ENCODE data around the gene CLPTM1. TPM values are rescaled to one million over a fixed set of nuclear protein-coding genes. Genes with fewer than 3 reads are reported as not detected.

CLPTM1 gene
- total RNA-seq, 2 donors from 2014 or later: 63.1 to 69.3 TPM

DNA sequence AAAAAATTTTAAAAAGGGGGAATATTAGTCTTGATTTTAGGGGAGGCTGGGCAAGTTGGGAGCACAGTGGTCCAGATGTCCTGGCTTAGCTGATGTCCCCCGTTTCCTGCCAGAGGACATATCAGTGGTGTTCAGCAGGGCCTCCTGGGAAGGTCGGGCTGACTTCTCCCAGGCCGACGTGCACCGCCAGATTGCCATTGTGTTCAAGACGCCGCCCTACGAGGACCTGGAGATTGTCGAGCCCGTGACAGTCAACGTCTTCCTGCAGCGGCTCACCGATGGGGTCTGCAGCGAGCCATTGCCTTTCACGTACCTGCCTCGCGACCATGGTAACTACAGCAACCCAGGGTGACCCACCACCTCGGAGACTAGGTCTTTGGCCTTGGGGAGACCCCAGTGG is 77.2 kb downstream of the CLPTM1 start:
- DNase-seq (ENCODE audit: low spot score) (no peak), ATAC-seq (ENCODE audit: insufficient number of reproducible peaks, low FRiP score, low read depth) (no peak)
- Histone ChIP-seq H3K9me3 (no peaks in the 10 kb centered on the region), H3K27ac (no peak overlapping the region), H3K4me1 (ENCODE audit: control insufficient read depth in 1 of 2, low read depth in 2 of 2) (no peaks in the 10 kb centered on the region), H3K27me3 (replicated peaks; ENCODE audit: insufficient read depth) (no peaks in the 10 kb centered on the region), H3K4me3 (no peak overlapping the region), H3K36me3 (peaks cover 29% of the 10 kb centered on the region)
- TF ChIP-seq, protein P1, sequence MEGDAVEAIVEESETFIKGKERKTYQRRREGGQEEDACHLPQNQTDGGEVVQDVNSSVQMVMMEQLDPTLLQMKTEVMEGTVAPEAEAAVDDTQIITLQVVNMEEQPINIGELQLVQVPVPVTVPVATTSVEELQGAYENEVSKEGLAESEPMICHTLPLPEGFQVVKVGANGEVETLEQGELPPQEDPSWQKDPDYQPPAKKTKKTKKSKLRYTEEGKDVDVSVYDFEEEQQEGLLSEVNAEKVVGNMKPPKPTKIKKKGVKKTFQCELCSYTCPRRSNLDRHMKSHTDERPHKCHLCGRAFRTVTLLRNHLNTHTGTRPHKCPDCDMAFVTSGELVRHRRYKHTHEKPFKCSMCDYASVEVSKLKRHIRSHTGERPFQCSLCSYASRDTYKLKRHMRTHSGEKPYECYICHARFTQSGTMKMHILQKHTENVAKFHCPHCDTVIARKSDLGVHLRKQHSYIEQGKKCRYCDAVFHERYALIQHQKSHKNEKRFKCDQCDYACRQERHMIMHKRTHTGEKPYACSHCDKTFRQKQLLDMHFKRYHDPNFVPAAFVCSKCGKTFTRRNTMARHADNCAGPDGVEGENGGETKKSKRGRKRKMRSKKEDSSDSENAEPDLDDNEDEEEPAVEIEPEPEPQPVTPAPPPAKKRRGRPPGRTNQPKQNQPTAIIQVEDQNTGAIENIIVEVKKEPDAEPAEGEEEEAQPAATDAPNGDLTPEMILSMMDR (IDR thresholded peaks at IDR 0.05): no peak

GRCh38 chr19:45035755-45036154 is 80.6 kb downstream of the CLPTM1 start:
- no peak overlapping the region for H3K27ac ChIP-seq
- no peaks in the 10 kb centered on the region for H3K9me3 ChIP-seq
- no peaks in the 10 kb centered on the region for H3K27me3 ChIP-seq (replicated peaks; ENCODE audit: insufficient read depth)
- no peak overlapping the region for H3K4me3 ChIP-seq
- peaks cover 21% of the 10 kb centered on the region for H3K36me3 ChIP-seq
- ATAC-seq (ENCODE audit: insufficient number of reproducible peaks, low FRiP score, low read depth): no peak
- H3K4me1 ChIP-seq (ENCODE audit: control insufficient read depth in 1 of 2, low read depth in 2 of 2): peaks cover 19 to 21% of the 10 kb centered on the region in 2 donors
- TF ChIP-seq, protein P1 (IDR thresholded peaks at IDR 0.05): no peak
- DNase-seq (ENCODE audit: low spot score): no peak

DNA sequence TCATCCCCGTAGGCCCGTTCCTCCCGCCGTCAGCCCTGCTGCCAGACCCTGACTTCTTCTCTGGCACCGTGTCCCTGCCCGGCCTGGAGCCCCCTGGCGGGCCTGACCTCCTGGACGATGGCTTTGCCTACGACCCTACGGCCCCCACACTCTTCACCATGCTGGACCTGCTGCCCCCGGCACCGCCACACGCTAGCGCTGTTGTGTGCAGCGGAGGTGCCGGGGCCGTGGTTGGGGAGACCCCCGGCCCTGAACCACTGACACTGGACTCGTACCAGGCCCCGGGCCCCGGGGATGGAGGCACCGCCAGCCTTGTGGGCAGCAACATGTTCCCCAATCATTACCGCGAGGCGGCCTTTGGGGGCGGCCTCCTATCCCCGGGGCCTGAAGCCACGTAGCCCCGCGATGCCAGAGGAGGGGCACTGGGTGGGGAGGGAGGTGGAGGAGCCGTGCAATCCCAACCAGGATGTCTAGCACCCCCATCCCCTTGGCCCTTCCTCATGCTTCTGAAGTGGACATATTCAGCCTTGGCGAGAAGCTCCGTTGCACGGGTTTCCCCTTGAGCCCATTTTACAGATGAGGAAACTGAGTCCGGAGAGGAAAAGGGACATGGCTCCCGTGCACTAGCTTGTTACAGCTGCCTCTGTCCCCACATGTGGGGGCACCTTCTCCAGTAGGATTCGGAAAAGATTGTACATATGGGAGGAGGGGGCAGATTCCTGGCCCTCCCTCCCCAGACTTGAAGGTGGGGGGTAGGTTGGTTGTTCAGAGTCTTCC is 82.4 kb downstream of the CLPTM1 start:
- peaks cover 30% of the 10 kb centered on the region for H3K36me3 ChIP-seq

DNA sequence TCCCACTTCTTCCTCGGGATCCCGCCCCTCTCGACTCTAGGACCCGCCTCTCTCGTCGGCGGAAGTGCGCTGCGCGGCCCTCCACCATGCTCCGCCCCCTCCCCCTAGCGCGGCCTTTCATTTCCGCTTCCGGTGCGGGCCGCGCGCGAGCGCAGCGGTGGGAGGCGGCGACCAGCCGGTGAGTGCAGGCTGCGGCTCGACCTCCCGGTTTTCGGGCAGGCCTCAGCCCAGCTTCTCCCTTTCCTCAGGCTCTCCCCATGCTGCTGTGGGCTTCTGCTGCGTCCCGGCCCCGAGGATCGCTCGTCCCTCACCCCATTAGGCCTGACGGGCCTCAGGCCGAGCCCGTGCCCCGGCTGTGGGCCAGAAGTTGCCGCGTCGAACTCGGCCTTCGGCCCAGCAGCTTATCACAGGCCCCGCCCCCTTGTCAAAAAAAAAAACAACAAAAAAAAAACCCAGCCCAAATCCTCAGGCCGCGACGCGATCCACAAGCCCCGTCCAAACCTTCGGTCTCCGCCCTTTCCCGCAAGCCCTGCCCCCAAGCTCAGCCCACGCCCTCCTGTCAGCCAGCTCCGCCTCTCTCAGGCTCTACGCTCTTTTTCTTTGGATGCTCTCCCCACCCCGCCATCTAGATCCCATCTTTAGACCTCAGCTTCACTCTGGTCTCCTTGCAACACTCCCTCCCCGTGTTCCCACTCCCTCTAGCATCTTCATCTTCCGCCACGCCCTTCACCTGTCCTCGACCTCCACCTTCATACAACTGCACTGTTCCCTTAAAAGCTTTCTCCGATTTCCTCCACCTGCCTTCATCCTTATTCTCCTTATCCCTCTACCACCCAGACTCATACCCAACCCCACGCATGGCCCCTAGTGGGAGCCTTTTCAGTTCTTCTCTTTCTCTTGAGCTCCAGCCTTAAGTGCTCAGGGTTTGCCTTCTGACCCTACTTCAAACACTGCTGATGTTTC is 84.0 kb downstream of the CLPTM1 start, which contains the start of gene CLASRP:
Gene CLASRP (plus strand): TSS at position 115 of the 963 bp plus-strand sequence. CDS start 1,168 bp downstream, outside the sequence.
- Histone ChIP-seq H3K27me3 (replicated peaks; ENCODE audit: insufficient read depth) (no peaks in the 10 kb centered on the region), H3K4me1 (ENCODE audit: control insufficient read depth in 1 of 2, low read depth in 2 of 2) (peaks cover 24 to 35% of the 10 kb centered on the region in 2 donors), H3K4me3 (peak within 1 kb of the TSS; percentile 91), H3K27ac (peak within 1 kb of the TSS; percentile 92 to 98), H3K9me3 (no peaks in the 10 kb centered on the region), H3K36me3 (peaks cover 39% of the 10 kb centered on the region)
- peak; percentile 75 for ATAC-seq (ENCODE audit: insufficient number of reproducible peaks, low FRiP score, low read depth)
- TF ChIP-seq, protein P1 (IDR thresholded peaks at IDR 0.05): no peak
- DNase-seq (ENCODE audit: low spot score): peak; percentile 76

More for the DNA sequence above, 82.4 kb downstream of the CLPTM1 start:
- peak overlapping the region; percentile 91 for H3K4me3 ChIP-seq
- no peak for DNase-seq (ENCODE audit: low spot score)
- TF ChIP-seq, protein P1 (IDR thresholded peaks at IDR 0.05): no peak
- no peak overlapping the region for H3K27ac ChIP-seq
- H3K4me1 ChIP-seq (ENCODE audit: control insufficient read depth in 1 of 2, low read depth in 2 of 2): peaks cover 24 to 35% of the 10 kb centered on the region in 2 donors
- H3K9me3 ChIP-seq: no peaks in the 10 kb centered on the region
- no peak for ATAC-seq (ENCODE audit: insufficient number of reproducible peaks, low FRiP score, low read depth)
- H3K27me3 ChIP-seq (replicated peaks; ENCODE audit: insufficient read depth): no peaks in the 10 kb centered on the region
